ENCODE data around the gene CYBA.

The CYBA gene

DNA sequence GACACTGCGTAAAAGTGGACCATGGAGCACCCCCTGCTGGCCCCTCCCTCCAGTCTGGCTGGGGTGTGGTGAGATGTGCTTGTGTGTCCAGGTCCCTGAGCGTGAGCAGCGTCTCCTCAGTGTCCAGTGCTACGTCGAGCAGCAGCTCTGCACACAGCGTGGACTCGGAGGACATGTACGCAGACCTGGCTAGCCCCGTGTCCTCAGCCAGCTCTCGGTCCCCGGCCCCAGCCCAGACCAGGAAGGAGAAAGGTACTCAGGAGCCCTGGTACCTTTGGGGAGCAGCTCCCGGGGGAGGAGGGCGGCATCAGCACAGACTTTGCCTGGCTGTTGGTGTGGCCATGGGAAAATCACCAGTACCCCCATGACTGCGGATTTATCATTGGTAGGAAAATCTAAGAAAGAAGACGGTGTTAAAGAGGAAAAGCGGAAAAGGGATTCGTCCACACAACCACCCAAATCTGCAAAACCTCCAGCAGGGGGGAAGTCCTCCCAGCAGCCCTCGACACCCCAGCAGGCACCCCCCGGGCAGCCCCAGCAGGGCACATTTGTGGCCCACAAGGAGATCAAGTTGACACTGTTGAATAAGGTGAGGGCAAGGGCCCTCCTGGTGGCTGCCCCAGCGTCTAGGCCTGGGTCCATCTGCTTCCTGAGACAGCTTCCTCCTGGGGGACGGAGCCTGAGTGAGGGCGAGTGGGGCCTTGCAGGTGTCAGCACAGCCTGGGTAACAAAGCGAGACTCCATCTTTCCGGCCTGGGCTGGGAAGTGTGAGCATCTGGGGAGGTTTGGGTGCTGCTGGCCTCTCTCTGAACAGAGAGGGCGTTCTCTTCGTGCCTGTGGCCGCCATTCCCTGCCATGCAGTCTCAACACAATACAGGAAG, 23.1 kb downstream of the CYBA start:
- no peak for DNase-seq

DNA sequence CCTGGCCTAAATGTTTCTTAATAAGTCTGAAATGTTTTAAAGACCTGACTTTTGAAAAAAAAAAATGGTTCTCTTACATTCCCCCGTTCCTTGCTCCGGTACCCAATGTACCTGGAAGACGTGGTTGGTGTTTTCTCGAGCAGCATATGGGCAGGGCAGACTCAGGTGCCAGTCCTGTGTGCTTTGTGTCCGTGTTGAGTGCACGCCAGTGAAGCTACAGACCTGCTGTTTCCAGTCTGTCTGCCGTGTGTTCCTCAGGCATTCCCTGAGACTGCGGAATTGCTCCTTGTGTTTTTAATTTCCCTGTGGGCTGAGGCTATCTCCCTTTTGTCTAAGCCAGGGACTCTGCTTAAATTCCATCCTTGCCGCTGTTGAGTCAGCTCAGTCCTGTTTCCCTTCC, 24.2 kb downstream of the CYBA start:
- DNase-seq = no peak

DNA sequence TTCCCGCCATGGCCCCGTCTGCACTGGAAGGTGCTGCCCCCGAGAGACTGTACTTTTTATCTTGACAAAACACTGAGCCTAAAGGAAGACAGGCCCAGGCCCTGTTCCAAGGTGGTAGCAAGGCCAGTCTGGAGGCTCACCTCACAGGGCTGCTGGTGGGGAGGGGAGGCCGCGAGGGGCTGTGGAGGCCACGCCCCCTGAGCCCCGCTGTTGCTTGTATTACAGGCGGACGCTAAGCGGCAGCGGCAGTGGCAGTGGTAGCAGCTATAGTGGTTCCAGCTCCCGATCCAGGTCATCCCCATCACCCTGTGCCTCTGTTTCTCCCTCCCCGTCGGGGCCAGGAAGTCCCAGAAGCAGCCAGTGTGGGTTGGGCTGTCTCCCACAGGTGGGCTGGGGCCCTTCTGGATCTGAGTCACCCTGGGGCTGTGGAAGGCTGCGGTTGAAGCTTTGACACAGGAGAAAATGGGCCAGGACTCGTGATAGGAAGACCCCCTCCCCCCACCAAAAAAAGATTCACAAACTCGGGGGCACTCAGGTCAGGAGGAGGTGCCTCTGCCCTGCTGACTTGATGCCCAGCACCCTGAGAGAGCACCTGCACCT, 25.8 kb downstream of the CYBA start:
- DNase-seq = no peak

DNA sequence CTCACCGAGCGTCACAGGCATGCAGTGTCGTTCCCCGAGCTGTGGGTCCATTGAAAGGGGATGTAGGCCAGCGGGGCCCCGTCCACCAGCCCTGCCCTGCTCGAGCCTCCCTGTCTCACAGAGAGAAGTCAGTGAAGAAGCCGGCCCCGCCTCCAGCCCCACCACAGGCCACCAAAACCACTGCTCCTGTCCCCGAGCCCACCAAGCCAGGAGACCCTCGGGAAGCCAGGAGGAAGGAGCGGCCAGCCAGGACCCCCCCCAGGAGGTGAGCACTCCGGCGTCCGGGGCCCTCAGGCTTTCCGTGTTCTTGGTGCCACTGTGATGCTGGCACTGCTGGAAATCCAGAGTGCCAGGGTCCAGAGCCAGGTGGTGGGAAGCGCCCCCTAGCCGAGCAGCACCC, 26.4 kb downstream of the CYBA start:
- no peak for DNase-seq

DNA sequence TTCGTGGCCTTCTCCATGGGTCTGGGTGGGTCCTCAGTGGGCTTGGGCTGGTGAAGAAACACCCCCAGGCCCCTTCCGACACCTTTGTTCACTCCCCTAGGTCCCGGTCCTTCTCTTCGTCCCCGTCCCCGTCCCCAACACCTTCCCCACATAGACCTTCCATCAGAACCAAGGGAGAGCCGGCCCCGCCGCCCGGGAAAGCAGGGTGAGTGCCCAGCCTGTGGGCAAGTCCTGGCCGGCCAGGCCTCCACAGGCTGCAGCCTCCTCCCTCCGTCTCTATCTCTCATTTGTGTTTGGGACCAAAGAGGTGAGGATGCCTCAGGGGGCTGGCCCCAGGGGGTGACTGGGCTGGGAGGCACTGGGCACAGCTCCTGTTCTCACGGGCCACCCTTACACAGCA, 27.0 kb downstream of the CYBA start:
- no peak for DNase-seq

DNA sequence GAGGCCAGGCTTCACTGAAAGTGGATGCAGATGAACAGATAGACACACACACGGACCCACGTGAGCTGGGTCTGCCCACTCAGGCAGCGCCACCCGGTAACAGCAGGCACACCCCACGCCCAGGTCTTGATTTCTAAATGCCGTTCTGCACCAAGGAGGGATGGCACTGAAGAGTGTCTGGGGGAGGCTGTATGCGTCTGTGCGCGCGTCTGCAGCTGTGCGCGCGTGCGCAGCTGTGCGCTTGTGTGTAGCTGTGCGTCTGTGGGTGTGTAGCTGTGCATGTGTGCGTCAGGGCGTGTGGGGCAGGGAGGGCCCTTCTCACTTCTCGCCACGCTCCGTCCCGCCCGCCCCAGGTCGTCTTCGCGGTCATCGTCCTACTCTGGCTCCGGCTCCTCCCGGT, 28.0 kb downstream of the CYBA start:
- DNase-seq = no peak

DNA sequence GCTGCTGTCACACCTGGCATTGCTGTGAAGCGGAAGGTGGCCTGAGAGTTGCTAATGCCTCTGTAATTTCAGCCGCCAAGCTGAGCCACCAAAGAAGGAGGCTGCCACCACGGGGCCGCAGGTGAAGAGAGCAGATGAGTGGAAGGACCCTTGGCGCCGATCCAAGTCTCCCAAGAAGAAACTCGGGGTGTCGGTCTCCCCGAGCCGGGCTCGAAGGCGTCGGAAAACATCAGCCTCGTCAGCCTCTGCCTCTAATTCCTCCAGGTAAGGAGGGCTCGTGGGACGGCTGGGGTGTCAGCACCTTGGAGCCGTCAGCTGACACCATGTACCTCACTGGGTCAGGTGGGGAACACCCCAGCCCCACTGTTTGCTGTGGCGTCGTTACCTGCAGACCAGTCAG, 28.7 kb downstream of the CYBA start:
- no peak for DNase-seq

DNA sequence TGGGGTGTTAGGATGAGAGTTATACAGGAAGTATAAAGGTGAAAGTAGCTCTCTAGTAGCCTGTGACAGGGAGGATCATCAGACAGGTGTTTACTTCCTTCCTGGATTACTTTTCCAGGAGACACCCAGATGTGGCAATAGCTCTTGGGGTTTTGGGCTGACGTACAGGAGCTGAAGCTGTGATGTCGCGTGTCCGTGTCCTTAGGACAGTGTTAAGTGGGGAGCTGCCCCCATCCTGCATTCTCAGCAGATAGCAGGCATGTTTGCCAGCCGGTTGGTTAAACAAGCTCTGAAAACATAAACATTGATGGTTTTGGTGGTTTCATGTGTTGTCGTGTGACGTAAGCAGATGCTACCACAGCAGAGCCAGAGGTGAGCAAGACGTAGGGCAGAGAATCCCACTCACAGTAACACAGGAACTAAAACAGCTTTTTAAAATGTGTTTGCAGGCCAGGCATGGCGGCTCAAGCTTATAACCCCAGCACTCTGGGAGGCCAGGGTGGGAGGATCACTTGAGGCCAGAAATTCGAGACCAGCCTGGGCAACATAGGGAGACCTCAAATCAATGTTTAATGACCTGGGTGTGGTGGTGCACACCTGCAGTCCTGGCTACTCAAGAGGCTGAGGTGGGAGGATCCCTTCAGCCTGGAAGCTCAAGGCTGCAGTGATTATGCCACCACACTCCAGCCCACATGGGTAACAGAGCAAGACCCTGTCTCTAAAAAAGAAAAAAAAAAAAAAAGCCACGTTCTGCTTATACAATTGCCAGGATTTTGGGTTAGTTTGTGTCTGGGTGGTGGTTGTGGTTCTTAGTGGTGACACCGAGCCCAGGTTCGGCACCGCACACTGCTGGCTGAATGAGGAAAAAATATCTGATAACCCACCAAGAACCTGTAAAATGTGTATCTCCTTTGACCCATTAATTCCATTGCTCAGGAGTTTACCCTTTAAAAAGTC, 30.7 kb downstream of the CYBA start:
- DNase-seq = no peak

DNA sequence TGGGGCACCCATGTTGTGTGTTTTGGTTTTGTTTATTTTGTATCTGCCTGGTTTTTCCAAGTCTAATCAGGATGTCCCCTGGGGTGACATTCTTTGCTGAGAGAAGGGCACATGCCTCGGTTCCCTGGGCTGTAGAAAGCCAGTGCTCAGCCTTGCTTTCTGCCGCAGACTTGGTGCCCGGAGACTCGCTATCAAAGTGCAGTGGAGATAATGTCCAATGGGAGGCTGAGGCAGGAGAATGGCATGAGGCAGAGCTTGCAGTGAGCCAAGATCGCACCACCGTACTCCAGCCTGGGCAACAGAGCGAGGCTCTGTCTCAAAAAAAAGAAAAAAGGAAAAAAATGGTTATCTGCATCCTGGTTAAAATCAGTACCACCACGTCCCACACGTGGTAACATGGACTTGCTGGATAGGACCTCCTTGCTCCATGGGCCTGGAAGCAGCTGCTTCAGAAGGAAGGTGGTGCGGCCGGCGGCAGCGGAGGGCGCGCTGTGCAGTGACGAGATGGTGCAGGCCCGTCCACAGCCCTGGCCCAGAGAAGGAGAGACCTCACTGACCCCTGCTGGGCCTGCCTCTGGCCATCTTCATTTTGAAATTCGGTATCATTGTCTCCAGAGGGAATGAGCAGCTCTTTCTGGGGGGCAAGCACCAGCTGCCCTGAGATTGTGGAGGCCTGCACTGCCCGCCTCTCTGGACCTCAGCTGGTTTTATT, 31.7 kb downstream of the CYBA start:
- DNase-seq = no peak

DNA sequence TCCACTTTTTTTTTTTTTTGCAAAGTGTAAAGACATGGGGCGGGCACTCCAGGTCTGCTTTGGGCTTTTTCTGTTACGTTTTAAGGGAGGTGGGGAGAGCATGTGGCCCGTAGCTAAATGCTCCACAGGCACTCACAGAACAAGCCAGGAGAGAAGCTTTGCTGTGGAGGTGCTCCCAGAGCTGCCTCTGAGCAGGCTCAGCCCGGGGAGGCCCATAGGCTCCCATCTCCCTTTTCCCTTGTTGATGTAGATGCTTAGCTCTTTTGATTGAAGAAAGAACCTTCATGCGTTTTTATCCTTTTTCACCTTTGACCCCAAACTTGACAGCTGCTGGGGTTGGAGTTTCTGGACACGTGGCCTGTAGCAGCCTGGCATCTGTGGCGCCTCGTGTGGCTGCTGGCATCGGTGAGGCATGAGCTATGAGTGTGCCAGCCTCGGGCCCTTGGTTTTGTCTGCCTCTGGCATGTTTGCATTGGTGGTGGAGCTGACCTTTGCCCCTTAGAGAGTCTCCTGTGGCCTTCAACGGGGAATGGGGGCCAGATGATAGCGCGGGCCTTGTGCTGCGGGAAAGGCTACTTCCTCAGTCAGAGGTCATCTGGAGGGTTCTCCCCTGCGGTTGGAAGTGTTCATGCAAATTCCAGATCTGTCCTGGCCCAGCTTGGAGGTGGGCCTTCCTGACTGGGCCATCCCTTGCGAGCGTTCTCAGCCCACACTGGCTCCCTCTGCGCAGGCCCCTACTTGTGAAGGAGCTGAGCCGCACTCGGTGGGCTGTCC, 32.5 kb downstream of the CYBA start:
- no peak for DNase-seq

DNA sequence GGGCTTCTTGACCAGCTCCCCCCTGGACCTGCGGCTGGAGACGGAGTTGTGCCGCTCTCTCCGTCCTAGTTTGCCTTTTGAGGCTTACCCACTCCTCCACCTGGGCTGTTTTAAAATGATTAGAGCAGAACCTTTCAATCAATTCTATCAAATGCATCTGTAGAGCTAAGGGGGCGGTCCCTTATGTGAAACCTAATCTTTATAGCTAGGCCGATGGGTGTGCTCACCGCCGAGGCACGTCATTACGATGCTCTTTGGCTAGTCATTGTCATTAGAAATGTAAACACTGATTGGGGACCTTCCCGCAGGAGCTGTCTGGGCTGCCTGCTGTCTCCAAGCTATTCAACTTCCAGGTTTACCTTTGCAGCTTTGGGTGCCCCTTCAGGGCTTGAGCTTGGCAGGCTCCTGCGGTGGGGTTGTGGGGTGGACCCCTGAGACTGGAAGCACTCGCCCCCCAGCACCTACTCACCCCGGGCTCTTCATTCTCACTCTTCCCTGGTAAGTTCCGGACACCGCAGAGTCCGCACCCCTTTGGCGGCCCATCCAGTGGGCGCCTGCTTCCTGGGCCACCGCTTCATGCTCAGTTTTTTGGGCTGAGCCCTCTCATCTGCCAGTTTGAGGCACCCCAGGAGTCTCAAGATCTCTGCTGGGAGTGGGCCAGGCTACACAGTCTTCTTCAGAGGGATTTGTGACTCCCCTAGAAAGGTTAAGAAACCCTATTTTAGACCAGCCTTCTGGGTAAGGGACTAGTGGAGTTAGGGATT, 33.4 kb downstream of the CYBA start:
- DNase-seq = no peak

DNA sequence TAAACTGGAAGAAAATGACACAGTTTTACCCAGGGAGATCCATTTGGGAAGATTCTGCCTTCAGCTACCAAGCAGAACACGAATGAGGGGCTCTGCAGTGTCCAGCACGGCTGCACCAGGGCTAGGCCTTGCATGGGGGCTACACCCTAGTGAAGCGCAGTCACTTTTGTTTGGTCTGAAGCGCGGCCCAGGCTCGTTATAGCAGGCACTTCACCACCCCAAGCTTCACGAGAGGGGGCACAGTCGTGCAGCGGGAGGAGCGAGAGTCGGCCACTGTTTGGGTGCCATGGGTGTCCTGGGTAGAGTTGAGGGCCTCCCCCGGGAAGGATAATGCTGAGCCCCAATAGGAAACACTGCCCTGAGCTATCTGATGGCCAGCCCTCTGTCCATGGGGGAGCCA, 34.1 kb downstream of the CYBA start:
- no peak for DNase-seq

DNA sequence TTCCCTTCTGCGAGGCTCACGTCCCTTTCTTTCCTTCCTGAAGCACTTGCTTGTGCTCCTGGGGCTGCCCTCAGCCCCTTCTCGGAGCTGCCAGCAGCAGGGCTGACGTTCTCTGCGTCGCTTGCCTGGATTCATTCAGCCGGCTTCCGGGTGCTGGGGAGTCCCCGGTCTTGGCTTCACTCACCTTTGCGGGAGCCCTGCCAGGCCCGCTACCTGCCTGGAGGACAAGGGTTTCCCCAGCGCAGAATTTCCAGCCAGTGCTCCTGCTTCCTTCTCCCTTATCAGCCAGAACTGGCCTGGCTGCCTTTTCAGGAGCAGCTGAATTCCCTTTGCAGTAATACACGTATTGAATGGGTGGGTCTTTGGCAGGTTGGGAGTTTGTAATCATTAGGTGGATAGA, 34.5 kb downstream of the CYBA start:
- DNase-seq = no peak

DNA sequence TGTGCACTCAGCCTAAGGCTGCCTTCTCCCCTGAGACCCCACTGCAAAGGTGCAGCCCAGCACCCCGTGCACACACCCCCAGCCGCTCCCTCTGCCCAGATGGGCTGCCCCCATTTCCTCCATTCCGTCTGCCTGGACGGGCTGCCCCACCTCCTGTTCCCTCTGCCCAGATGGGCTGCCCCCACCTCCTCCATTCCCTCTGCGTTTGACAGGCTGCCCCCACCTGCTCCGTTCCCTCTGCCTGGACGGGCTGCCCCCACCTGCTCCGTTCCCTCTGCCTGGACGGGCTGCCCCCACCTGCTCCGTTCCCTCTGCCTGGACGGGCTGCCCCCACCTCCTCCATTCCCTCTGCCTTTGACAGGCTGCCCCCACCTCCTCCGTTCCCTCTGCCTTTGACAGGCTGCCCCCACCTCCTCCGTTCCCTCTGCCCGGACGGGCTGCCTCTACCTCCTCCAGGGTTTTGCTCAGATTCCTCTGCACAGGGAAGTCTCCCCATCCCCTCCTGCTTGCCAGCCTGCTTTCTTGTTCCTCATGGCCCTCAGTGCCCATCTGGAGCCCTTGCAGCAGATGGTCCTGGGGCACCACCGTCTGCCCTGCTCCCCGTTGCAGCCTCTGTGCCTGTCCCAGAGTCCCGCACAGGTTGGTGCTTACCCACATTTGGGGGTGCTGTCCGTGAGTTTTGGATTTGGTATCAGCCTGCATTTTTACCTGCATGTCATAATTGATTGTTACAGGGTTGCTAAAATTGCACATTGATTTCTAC, 35.9 kb downstream of the CYBA start:
- no peak for DNase-seq

DNA sequence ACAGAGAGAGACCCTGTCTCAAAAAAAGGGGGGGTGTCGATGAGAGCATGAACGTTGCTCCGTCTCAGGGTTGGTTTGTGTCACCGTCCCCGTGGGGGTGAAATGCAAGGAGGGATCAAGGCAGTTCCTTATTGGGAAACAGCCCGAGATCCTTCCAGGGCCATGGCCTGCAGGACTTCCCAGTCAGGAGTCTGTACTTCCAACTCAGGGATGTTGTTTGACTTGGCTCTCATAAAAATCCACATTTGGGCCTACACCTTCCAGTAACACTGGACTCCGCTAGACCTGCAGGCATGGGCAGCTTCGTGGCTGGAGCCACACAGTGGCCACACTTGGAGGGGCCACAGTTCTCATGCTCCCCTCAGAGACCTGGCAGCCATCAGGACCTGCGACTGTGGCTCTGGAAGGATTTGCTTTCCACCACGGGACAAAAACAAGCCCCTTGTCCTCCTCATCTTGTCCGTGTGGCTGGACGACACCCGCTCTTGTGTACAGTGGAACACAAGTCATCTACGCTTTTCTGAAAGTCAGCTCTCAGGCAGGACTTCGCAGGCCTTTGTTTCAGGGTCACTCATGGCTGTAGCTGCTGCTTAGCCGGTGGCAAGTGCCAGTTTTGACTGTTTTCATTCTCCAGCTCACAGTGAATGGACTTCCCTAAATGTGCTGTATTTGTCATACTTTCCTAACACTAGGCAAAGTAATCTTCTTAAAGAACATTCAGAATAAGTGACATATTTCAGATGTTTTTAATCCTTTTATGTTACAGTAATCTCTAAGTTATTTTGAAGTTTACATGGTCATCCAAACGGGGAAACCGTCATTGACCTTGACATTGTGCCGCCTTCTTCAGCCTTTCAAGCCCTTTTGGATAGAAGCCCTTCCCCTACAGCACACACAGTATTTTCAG, 36.7 kb downstream of the CYBA start:
- DNase-seq = no peak

DNA sequence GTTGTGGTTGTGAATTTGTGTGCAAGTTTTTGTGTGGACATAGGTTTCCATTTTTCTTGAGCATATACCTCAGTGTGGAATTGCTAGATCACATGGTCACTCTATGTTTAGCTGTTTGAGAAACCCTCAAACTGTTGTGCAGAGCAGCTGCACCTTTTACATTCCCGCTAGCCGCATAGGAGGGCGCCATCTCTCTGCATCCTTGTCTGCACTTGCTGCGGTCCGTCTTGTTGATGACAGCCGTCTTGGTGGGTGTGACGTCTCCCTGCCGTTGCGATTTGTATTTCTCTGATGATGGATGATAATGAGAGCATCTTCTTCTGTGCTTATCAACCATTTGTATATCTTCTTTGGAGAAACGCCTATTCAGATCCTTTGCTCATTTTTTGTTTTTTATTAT, 37.6 kb downstream of the CYBA start:
- no peak for DNase-seq

DNA sequence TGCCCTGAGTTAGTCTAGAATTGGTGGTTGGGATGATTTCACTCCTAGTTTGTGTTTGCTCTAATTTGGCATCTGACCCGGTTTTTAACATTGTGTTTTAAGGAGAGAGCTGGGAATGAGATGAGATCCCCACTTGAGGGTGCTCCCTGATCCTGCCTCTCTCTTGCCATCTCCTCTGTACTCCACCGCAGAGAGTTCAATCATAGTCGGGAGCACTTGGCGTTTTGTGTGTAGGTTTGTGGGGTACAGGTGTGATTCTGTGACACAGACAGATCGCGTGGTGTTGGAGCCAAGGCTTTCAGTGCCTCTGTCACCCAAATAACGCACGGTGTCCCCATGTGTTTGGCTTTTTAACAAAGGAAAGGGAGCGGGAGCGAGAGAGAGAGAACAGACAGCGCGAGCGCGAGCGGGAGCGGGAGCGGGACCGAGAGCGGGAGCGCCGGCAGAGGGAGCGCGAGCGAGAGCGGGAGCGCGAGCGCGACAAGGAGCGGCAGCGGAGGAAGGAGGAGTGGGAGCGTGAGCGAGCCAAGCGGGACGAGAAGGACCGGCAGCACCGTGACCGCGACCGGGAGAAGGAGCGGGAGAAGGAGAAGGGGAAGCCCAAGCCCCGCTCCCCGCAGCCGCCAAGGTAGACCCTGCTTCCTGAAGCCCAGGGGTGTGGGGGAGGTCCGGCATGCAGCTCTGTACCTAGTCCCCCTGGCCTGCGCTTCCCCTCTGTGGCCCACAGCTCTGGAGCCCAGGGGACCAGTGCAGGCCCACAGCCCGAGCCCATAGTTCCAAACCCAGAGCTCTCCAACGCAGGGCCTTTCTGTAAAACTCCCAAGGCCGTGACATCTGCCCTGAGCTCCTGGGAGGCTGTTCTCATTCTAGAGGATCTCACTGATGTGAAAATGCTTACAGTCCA, 39.7 kb downstream of the CYBA start:
- no peak for DNase-seq

DNA sequence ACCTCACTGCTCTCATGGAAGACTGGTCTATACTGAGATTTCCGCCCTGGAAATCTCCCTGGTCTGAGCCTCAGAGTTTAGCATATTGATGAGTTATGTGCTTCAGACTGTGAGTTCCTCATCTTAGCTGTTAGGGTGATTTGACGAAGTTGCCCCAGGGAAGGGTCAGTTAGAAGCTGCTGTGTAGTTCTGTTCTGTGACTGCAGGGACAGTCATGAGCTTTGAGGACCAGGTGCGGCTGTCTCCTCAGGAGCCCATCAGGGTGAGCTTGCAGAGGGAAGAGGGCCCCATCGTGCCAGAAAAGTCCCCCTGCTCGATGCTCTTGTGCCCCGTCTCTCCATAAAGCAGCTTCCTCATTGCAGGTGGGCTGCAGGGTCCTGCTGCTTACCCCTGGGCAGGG, 40.8 kb downstream of the CYBA start:
- no peak for DNase-seq

Measured in GDM1 (cell line).